ENCODE data around the gene PHF5A.

PHF5A gene

GRCh38 chr22:41505511-41506220, 37.2 kb upstream of the PHF5A start:
- Histone ChIP-seq H3K27ac (ENCODE audit: low read depth, low read length) (no peak overlapping the region), H4K20me1 (ENCODE audit: low read depth, low read length) (no peaks in the 10 kb centered on the region), H3K36me3 (ENCODE audit: low read length) (no peaks in the 10 kb centered on the region), H2AFZ (ENCODE audit: low read depth, low read length, severe bottlenecking) (no peak overlapping the region), H3K4me2 (ENCODE audit: low read depth, low read length, poor library complexity, severe bottlenecking) (no peak overlapping the region), H3K9ac (ENCODE audit: low read length) (no peak overlapping the region), H3K9me2 (replicated peaks; ENCODE audit: insufficient read depth, low read length) (no peaks in the 10 kb centered on the region), H3K9me3 (ENCODE audit: insufficient read depth, low read length) (no peaks in the 10 kb centered on the region), H3K79me2 (ENCODE audit: insufficient read depth, low read length) (no peaks in the 10 kb centered on the region), H3K4me3 (ENCODE audit: insufficient read depth, low read length, poor library complexity, severe bottlenecking) (no peak overlapping the region), H3K27me3 (ENCODE audit: low read length) (no peaks in the 10 kb centered on the region), H3F3A (ENCODE audit: insufficient read depth) (no peaks in the 10 kb centered on the region)
- TF ChIP-seq EZH2phosphoT487 (conservative IDR thresholded peaks at IDR 0.05; ENCODE audit: low read length) (no peak), CTCF (IDR thresholded peaks at IDR 0.05; ENCODE audit: insufficient read depth, low read length, poor library complexity, severe bottlenecking) (no peak)

- Histone ChIP-seq H3K4me2 (ENCODE audit: low read depth, low read length, poor library complexity, severe bottlenecking) (no peak overlapping the region), H3K27ac (ENCODE audit: low read depth, low read length) (no peak overlapping the region), H3K79me2 (ENCODE audit: insufficient read depth, low read length) (no peaks in the 10 kb centered on the region), H3K27me3 (ENCODE audit: low read length) (no peaks in the 10 kb centered on the region), H3K36me3 (ENCODE audit: low read length) (no peaks in the 10 kb centered on the region), H3F3A (ENCODE audit: insufficient read depth) (no peaks in the 10 kb centered on the region), H4K20me1 (ENCODE audit: low read depth, low read length) (no peaks in the 10 kb centered on the region), H3K9ac (ENCODE audit: low read length) (no peak overlapping the region), H3K9me2 (replicated peaks; ENCODE audit: insufficient read depth, low read length) (no peaks in the 10 kb centered on the region), H2AFZ (ENCODE audit: low read depth, low read length, severe bottlenecking) (no peak overlapping the region), H3K4me3 (ENCODE audit: insufficient read depth, low read length, poor library complexity, severe bottlenecking) (no peak overlapping the region), H3K9me3 (ENCODE audit: insufficient read depth, low read length) (no peaks in the 10 kb centered on the region)
- TF ChIP-seq EZH2phosphoT487 (conservative IDR thresholded peaks at IDR 0.05; ENCODE audit: low read length) = no peak
- no peak for TF ChIP-seq CTCF (IDR thresholded peaks at IDR 0.05; ENCODE audit: insufficient read depth, low read length, poor library complexity, severe bottlenecking)
These were observed 36.3 kb upstream of the PHF5A start for GRCh38 chr22:41504816-41505215.

- Histone ChIP-seq H3K4me3 (ENCODE audit: insufficient read depth, low read length, poor library complexity, severe bottlenecking) (no peak overlapping the region), H3K9me2 (replicated peaks; ENCODE audit: insufficient read depth, low read length) (no peaks in the 10 kb centered on the region), H3K79me2 (ENCODE audit: insufficient read depth, low read length) (no peaks in the 10 kb centered on the region), H2AFZ (ENCODE audit: low read depth, low read length, severe bottlenecking) (no peak overlapping the region), H3F3A (ENCODE audit: insufficient read depth) (no peaks in the 10 kb centered on the region), H3K27ac (ENCODE audit: low read depth, low read length) (no peak overlapping the region), H3K27me3 (ENCODE audit: low read length) (no peaks in the 10 kb centered on the region), H4K20me1 (ENCODE audit: low read depth, low read length) (no peaks in the 10 kb centered on the region), H3K9me3 (ENCODE audit: insufficient read depth, low read length) (no peaks in the 10 kb centered on the region), H3K4me2 (ENCODE audit: low read depth, low read length, poor library complexity, severe bottlenecking) (no peak overlapping the region), H3K36me3 (ENCODE audit: low read length) (no peaks in the 10 kb centered on the region), H3K9ac (ENCODE audit: low read length) (no peak overlapping the region)
- TF ChIP-seq EZH2phosphoT487 (conservative IDR thresholded peaks at IDR 0.05; ENCODE audit: low read length) (no peak), CTCF (IDR thresholded peaks at IDR 0.05; ENCODE audit: insufficient read depth, low read length, poor library complexity, severe bottlenecking) (no peak)
These were observed 35.9 kb upstream of the PHF5A start for GRCh38 chr22:41504397-41504796.
